ENCODE data around the gene C8A. TPM values are rescaled to one million over a fixed set of nuclear protein-coding genes. Genes with fewer than 3 reads are reported as not detected.

Gene C8A
- total and polyA plus RNA-seq, 2 of the 13 experiments (the other 11 are each of a cell fraction or from before 2014, with no cell fraction given), result 10.5 to 15.0 TPM

DNA sequence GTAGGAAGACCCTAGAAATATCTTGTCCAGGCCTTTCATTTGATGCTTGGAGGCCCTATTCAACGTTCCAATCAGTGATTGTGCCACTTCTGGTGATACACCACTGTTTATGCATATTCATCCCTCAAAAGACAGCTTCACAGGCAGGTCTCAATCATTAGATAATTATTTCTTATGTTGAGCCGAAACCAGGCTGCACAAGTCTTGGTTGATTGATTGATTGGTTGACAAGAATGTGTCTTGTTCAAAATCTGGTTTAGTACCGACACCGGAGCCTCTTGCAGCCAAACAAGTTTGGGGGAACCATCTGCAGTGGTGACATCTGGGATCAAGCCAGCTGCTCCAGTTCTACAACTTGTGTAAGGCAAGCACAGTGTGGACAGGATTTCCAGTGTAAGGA, 20.1 kb downstream of the C8A start:
- Histone ChIP-seq H3K4me3 (replicated peaks in 1 of 3; ENCODE audit: insufficient read depth in 1 of 3, low read depth in 2 of 3, low read length in 3 of 3) (no peak overlapping the region), H3K4me1 (ENCODE audit: insufficient read depth, low read length) (peaks cover 10% of the 10 kb centered on the region), H3K27me3 (ENCODE audit: control insufficient read depth in 1 of 2, insufficient read depth in 2 of 2, low read length in 2 of 2) (no peaks in the 10 kb centered on the region), H4K20me1 (ENCODE audit: insufficient read depth, low read length) (no peaks in the 10 kb centered on the region), H3K79me2 (ENCODE audit: insufficient read depth, low read length) (no peaks in the 10 kb centered on the region), H3K9ac (ENCODE audit: insufficient read depth, low read depth, low read length) (no peak overlapping the region), H3K9me3 (ENCODE audit: low read length) (no peaks in the 10 kb centered on the region), H3K36me3 (replicated peaks in 1 of 2; ENCODE audit: control insufficient read depth in 1 of 2, insufficient read depth in 2 of 2, low read length in 2 of 2) (no peaks in the 10 kb centered on the region; a peak in 2 of 5 replicates), H2AFZ (ENCODE audit: low read length) (no peak overlapping the region), H3K4me2 (ENCODE audit: low read depth, low read length) (no peak overlapping the region), H3K27ac (ENCODE audit: extremely low read length, insufficient read depth, low read length) (no peak overlapping the region)
- ATAC-seq (no peak), DNase-seq (ENCODE audit: low spot score) (no peak), FAIRE-seq (no peak)
- WGBS (ENCODE audit: low lambda C conversion rate), result 95% methylated on average over 4 of the region's 4 CpGs
- no TSS peak for BruUV-seq (replicated peaks)
- CTCF ChIA-PET (ENCODE audit: low intra/inter-chr PET ratio, low total read pairs), result no interaction called here
- intact Hi-C loops (cut with micrococcal nuclease; ENCODE audit: unreplicated experiment), result no loop called here
- TF ChIP-seq GABPA (IDR thresholded peaks at IDR 0.05; ENCODE audit: low read depth, low read length), result no peak
- TF ChIP-seq GABPA (CRISPR knock-in tag; IDR thresholded peaks at IDR 0.05; ENCODE audit: low read depth), result no peak
- TF ChIP-seq, protein P1, sequence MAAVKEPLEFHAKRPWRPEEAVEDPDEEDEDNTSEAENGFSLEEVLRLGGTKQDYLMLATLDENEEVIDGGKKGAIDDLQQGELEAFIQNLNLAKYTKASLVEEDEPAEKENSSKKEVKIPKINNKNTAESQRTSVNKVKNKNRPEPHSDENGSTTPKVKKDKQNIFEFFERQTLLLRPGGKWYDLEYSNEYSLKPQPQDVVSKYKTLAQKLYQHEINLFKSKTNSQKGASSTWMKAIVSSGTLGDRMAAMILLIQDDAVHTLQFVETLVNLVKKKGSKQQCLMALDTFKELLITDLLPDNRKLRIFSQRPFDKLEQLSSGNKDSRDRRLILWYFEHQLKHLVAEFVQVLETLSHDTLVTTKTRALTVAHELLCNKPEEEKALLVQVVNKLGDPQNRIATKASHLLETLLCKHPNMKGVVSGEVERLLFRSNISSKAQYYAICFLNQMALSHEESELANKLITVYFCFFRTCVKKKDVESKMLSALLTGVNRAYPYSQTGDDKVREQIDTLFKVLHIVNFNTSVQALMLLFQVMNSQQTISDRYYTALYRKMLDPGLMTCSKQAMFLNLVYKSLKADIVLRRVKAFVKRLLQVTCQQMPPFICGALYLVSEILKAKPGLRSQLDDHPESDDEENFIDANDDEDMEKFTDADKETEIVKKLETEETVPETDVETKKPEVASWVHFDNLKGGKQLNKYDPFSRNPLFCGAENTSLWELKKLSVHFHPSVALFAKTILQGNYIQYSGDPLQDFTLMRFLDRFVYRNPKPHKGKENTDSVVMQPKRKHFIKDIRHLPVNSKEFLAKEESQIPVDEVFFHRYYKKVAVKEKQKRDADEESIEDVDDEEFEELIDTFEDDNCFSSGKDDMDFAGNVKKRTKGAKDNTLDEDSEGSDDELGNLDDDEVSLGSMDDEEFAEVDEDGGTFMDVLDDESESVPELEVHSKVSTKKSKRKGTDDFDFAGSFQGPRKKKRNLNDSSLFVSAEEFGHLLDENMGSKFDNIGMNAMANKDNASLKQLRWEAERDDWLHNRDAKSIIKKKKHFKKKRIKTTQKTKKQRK (IDR thresholded peaks at IDR 0.05; ENCODE audit: low read length), result no peak
- TF ChIP-seq ZNF160 (CRISPR knock-in tag; IDR thresholded peaks at IDR 0.05), result no peak
- TF ChIP-seq, protein P2, sequence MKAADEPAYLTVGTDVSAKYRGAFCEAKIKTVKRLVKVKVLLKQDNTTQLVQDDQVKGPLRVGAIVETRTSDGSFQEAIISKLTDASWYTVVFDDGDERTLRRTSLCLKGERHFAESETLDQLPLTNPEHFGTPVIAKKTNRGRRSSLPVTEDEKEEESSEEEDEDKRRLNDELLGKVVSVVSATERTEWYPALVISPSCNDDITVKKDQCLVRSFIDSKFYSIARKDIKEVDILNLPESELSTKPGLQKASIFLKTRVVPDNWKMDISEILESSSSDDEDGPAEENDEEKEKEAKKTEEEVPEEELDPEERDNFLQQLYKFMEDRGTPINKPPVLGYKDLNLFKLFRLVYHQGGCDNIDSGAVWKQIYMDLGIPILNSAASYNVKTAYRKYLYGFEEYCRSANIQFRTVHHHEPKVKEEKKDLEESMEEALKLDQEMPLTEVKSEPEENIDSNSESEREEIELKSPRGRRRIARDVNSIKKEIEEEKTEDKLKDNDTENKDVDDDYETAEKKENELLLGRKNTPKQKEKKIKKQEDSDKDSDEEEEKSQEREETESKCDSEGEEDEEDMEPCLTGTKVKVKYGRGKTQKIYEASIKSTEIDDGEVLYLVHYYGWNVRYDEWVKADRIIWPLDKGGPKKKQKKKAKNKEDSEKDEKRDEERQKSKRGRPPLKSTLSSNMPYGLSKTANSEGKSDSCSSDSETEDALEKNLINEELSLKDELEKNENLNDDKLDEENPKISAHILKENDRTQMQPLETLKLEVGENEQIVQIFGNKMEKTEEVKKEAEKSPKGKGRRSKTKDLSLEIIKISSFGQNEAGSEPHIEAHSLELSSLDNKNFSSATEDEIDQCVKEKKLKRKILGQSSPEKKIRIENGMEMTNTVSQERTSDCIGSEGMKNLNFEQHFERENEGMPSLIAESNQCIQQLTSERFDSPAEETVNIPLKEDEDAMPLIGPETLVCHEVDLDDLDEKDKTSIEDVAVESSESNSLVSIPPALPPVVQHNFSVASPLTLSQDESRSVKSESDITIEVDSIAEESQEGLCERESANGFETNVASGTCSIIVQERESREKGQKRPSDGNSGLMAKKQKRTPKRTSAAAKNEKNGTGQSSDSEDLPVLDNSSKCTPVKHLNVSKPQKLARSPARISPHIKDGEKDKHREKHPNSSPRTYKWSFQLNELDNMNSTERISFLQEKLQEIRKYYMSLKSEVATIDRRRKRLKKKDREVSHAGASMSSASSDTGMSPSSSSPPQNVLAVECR (CRISPR knock-in tag; IDR thresholded peaks at IDR 0.05; ENCODE audit: borderline replicate concordance), result no peak
- TF ChIP-seq ZNF446 (CRISPR knock-in tag; IDR thresholded peaks at IDR 0.05), result no peak
- no peak for TF ChIP-seq REL (CRISPR knock-in tag; conservative IDR thresholded peaks at IDR 0.05)
- TF ChIP-seq JUNB (CRISPR knock-in tag; IDR thresholded peaks at IDR 0.05; ENCODE audit: borderline replicate concordance), result no peak
- no peak for TF ChIP-seq SOX13 (IDR thresholded peaks at IDR 0.05)
- TF ChIP-seq SOX13 (CRISPR knock-in tag; conservative IDR thresholded peaks at IDR 0.05 in 1 of 2, IDR thresholded peaks at IDR 0.05 in 1 of 2), result no peak
- no peak for TF ChIP-seq PHF8 (CRISPR knock-in tag; IDR thresholded peaks at IDR 0.05)
- no peak for TF ChIP-seq GTF2F1 (IDR thresholded peaks at IDR 0.05; ENCODE audit: low read length)
- no peak for TF ChIP-seq NFKBIZ (CRISPR knock-in tag; IDR thresholded peaks at IDR 0.05)
- TF ChIP-seq ZNF746 (CRISPR knock-in tag; IDR thresholded peaks at IDR 0.05), result no peak
- TF ChIP-seq REPIN1 (CRISPR knock-in tag; IDR thresholded peaks at IDR 0.05; ENCODE audit: borderline replicate concordance, low read depth), result no peak
- no peak for TF ChIP-seq SMARCC2 (IDR thresholded peaks at IDR 0.05)
- TF ChIP-seq NFKB2 (CRISPR knock-in tag; IDR thresholded peaks at IDR 0.05; ENCODE audit: borderline replicate concordance), result no peak
- no peak for TF ChIP-seq ZNF703 (CRISPR knock-in tag; IDR thresholded peaks at IDR 0.05; ENCODE audit: borderline replicate concordance)
- no peak for TF ChIP-seq ZFP36 (IDR thresholded peaks at IDR 0.05; ENCODE audit: borderline replicate concordance, low read depth, low read length, partially characterized antibody)
- no peak for TF ChIP-seq ZNF563 (CRISPR knock-in tag; IDR thresholded peaks at IDR 0.05)
- no peak for TF ChIP-seq JARID2 (CRISPR knock-in tag; IDR thresholded peaks at IDR 0.05; ENCODE audit: insufficient replicate concordance)
- in situ Hi-C loops (cut with HindIII; ENCODE audit: extremely low pct_ligation_motif_present, low pct_unique_long_range_greater_than_20kb), result no loop called here
- POLR2A ChIA-PET, result no interaction called here

Measured in HepG2 (cell line).